Stimulated activated CD8-positive, alpha-beta memory T cell treated with anti-CD3 and anti-CD28 coated beads, Interleukin-15, amount 100 ng/mL, for 4 hours (primary cell): ENCODE results near the gene GOSR1.
"Not testable (repeated sequence)": the region's sequence is repeated elsewhere in the genome, so short reads cannot be mapped to it uniquely, and the experiment has no call there.

Experiments
- DNase-seq, 2 donors: peaks; one replicate each; pipeline ENCODE4 v3.0.0-alpha.2; 2020; ENCODE audit warnings: low read depth in 2 of 2

The GOSR1 gene

DNA sequence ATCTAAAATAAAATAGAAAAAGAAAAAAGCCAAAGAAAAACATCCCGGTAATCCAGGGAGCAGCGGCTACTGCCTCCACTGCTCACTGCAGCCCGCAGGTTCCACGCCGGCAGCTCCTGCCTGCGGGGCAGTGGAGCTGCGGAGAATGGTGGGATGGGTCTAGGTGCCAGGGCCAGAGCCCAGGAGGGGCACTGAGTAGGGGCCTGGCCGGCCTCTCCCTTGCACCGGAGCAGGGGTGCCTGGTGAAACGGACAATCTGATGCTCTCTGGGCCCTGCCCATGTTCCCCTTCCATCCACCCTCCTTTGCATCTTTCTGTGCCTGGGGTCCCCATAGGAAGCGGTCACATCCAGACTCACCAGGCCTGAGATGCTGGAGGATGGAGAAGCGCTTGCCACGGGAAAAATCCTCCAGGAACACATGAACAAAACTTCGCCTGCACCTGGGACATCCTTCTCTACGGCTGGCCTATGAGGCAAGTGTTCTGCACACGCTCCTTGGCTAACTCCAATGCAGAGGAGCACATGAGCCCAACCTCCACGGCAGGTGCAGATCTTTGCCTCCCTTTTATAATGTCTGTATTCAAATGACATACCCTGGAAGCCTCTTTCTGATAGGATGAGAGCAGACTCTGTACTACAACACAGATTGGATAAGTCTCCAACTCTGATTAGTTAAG, 98.6 kb downstream of the GOSR1 start:
- not testable (repeated sequence) for DNase-seq

DNA sequence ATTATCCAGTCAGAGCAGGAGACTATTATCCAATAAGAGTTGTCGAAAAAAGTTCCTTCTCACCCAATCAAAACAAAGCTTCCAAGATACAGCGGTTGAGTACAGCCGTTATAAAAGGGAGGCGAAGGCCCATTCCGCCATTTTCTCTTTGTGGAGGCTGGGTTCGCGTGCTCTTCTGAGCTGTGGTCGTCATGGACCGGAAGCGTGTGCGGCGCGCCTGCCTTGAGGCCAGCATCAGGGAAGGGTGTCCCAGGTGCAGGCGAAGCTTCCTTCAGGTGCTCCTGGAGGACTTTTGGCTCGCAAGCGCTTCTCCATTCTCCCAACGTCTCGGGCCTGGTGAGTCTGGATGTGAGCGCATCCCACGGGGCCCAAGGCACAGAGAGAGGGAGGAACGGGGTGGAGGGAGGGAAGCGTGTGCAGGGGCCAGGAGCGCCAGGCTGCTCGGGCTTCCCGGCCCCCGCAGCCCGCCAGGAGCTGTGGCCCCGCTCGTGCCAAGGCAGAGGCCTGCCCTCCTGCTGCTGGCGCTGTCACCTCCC, 99.2 kb downstream of the GOSR1 start:
- DNase-seq, result no peak
